ENCODE data around the gene ACIN1. TPM values are rescaled to one million over a fixed set of nuclear protein-coding genes. Genes with fewer than 3 reads are reported as not detected.

ACIN1 gene
- total RNA-seq, 1 experiment from 2014 or later = 179 TPM

DNA sequence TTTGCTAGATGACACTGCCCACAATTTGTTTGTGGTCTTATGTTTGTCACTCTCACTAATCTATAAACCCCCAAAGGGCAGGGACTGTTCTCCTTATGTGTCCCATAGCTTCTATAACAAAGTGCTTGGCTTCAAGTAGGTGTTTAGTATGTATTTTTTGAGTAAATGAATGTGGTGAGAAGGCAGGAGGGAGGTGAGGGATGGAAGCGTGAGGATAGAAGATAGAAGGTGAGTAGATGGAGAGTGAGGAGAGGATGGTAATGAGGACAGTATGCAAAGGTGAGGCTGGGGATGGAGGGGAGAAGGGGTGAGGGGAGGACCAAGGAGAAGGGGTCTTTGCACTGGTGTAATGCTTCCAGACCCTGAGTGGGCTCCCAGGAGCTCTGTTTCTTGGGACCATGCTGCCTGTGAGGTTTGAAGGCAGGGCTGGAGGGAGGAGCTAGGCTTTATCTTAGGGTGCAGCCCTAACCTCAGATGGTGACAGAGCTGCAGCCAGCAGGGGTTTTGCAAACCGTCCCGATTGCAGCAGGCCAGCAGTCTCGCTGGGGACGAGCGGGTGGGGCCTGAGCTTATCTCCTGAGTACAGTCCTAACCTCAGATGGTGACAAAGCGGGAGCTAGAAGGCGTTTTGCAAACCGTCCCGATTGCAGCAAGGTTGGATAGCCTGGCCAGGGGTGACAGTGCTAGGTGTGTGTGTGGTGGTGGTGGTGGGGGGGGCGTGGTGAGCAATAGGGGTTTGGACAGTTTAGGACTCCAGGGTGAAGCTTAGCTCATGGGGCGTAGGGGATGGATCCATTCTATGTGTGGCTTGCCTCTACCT is 17.6 kb upstream of the ACIN1 start:
- no peak for ATAC-seq
- H3K79me2 ChIP-seq (ENCODE audit: insufficient read depth, low read length) = no peaks in the 10 kb centered on the region
- intact Hi-C loops (cut with micrococcal nuclease) = no loop called here
- RAD21 ChIA-PET (ENCODE audit: low non-redundant PET in 1 of 2, low total read pairs in 2 of 2, uncharacterized antibody in 2 of 2, unreplicated experiment in 2 of 2) = interaction anchor here in 1 of 2 experiments (0.9 kb wide), 1 partner anchor 69 kb away, joined by 3 read pairs; no protein-coding TSS in a partner anchor
- no peaks in the 10 kb centered on the region for H4K20me1 ChIP-seq (ENCODE audit: insufficient read depth)
- no peaks in the 10 kb centered on the region for H3K36me3 ChIP-seq (ENCODE audit: control insufficient read depth in 1 of 2, insufficient read depth in 2 of 2, low read length in 2 of 2)
- no peak overlapping the region for H3K27ac ChIP-seq (ENCODE audit: low read depth, low read length)
- no peak for DNase-seq (ENCODE audit: low read depth, low spot score)
- H3K9ac ChIP-seq (ENCODE audit: low read length) = no peak overlapping the region
- no peak overlapping the region for H2AFZ ChIP-seq (ENCODE audit: low read depth, low read length, poor library complexity, severe bottlenecking)
- CTCF ChIA-PET = interaction anchor here (1.3 to 5.5 kb wide), 3 partner anchors 8 to 55 kb away, joined by 3 to 56 read pairs (median 7); no protein-coding TSS in a partner anchor
- H3K27me3 ChIP-seq (ENCODE audit: insufficient read depth, low read length) = peaks cover 20% of the 10 kb centered on the region; the same call in 1 of the 2 replicates
- H3K4me2 ChIP-seq (ENCODE audit: low read length) = no peak overlapping the region
- H3K4me3 ChIP-seq (replicated peaks in 1 of 2; ENCODE audit: low read depth in 1 of 2, low read length in 2 of 2) = no peak overlapping the region
- TF ChIP-seq, protein P1, sequence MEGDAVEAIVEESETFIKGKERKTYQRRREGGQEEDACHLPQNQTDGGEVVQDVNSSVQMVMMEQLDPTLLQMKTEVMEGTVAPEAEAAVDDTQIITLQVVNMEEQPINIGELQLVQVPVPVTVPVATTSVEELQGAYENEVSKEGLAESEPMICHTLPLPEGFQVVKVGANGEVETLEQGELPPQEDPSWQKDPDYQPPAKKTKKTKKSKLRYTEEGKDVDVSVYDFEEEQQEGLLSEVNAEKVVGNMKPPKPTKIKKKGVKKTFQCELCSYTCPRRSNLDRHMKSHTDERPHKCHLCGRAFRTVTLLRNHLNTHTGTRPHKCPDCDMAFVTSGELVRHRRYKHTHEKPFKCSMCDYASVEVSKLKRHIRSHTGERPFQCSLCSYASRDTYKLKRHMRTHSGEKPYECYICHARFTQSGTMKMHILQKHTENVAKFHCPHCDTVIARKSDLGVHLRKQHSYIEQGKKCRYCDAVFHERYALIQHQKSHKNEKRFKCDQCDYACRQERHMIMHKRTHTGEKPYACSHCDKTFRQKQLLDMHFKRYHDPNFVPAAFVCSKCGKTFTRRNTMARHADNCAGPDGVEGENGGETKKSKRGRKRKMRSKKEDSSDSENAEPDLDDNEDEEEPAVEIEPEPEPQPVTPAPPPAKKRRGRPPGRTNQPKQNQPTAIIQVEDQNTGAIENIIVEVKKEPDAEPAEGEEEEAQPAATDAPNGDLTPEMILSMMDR (IDR thresholded peaks at IDR 0.05 in 2 of 3, conservative IDR thresholded peaks at IDR 0.05 in 1 of 3; ENCODE audit: borderline replicate concordance in 1 of 3, insufficient read depth in 1 of 3, low read depth in 2 of 3, low read length in 2 of 3) = no peak
- TF ChIP-seq, protein P2, sequence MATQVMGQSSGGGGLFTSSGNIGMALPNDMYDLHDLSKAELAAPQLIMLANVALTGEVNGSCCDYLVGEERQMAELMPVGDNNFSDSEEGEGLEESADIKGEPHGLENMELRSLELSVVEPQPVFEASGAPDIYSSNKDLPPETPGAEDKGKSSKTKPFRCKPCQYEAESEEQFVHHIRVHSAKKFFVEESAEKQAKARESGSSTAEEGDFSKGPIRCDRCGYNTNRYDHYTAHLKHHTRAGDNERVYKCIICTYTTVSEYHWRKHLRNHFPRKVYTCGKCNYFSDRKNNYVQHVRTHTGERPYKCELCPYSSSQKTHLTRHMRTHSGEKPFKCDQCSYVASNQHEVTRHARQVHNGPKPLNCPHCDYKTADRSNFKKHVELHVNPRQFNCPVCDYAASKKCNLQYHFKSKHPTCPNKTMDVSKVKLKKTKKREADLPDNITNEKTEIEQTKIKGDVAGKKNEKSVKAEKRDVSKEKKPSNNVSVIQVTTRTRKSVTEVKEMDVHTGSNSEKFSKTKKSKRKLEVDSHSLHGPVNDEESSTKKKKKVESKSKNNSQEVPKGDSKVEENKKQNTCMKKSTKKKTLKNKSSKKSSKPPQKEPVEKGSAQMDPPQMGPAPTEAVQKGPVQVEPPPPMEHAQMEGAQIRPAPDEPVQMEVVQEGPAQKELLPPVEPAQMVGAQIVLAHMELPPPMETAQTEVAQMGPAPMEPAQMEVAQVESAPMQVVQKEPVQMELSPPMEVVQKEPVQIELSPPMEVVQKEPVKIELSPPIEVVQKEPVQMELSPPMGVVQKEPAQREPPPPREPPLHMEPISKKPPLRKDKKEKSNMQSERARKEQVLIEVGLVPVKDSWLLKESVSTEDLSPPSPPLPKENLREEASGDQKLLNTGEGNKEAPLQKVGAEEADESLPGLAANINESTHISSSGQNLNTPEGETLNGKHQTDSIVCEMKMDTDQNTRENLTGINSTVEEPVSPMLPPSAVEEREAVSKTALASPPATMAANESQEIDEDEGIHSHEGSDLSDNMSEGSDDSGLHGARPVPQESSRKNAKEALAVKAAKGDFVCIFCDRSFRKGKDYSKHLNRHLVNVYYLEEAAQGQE (IDR thresholded peaks at IDR 0.05; ENCODE audit: low read depth) = no peak
- TF ChIP-seq CEBPB (IDR thresholded peaks at IDR 0.05; ENCODE audit: low read depth) = no peak
- no peaks in the 10 kb centered on the region for H3K9me2 ChIP-seq (ENCODE audit: insufficient read depth)
- H3K4me1 ChIP-seq (ENCODE audit: control insufficient read depth in 1 of 2, insufficient read depth in 2 of 2, low read length in 2 of 2) = peaks cover 12 to 23% of the 10 kb centered on the region in 2 experiments
- no TSS peak for BruUV-seq (replicated peaks)
- no peaks in the 10 kb centered on the region for H3K9me3 ChIP-seq (ENCODE audit: control insufficient read depth in 1 of 2, insufficient read depth in 1 of 2, low read depth in 1 of 2, low read length in 2 of 2)
- POLR2A ChIA-PET = interaction anchor here (1.0 to 1.2 kb wide), 2 partner anchors 17 to 44 kb away, joined by 3 to 4 read pairs; partner anchors contain the start of genes ACIN1 and C14orf119

Measured in HCT116 (cell line).